Measurements from ENCODE around the gene APOD.
"Not testable (repeated sequence)": the region's sequence is repeated elsewhere in the genome, so short reads cannot be mapped to it uniquely, and the experiment has no call there.

Gene APOD

GRCh38 chr3:195623217-195623965 is 39.7 kb upstream of the APOD start:
- H3K27me3 ChIP-seq (ENCODE audit: insufficient read depth, low read depth, severe bottlenecking); H3K36me3 ChIP-seq; H3K4me3 ChIP-seq (ENCODE audit: low read depth, low read length); H3K27ac ChIP-seq; H3K9me3 ChIP-seq (ENCODE audit: severe bottlenecking); DNase-seq: not testable (repeated sequence)

GRCh38 chr3:195622523-195623170 is 38.9 kb upstream of the APOD start:
- H3K4me3 ChIP-seq (ENCODE audit: low read depth, low read length); H3K27me3 ChIP-seq (ENCODE audit: insufficient read depth, low read depth, severe bottlenecking); H3K36me3 ChIP-seq; H3K9me3 ChIP-seq (ENCODE audit: severe bottlenecking); H3K27ac ChIP-seq; DNase-seq: not testable (repeated sequence)

GRCh38 chr3:195622012-195622411 is 38.3 kb upstream of the APOD start:
- H3K36me3 ChIP-seq; H3K9me3 ChIP-seq (ENCODE audit: severe bottlenecking); H3K27ac ChIP-seq; H3K27me3 ChIP-seq (ENCODE audit: insufficient read depth, low read depth, severe bottlenecking); H3K4me3 ChIP-seq (ENCODE audit: low read depth, low read length); DNase-seq: not testable (repeated sequence)

GRCh38 chr3:195621095-195621494 is 37.4 kb upstream of the APOD start:
- not testable (repeated sequence) for H3K27ac ChIP-seq; H3K27me3 ChIP-seq (ENCODE audit: insufficient read depth, low read depth, severe bottlenecking); H3K36me3 ChIP-seq; H3K4me3 ChIP-seq (ENCODE audit: low read depth, low read length); DNase-seq; H3K9me3 ChIP-seq (ENCODE audit: severe bottlenecking)

GRCh38 chr3:195620476-195620875 is 36.7 kb upstream of the APOD start:
- not testable (repeated sequence) for H3K27me3 ChIP-seq (ENCODE audit: insufficient read depth, low read depth, severe bottlenecking); DNase-seq; H3K4me3 ChIP-seq (ENCODE audit: low read depth, low read length)

GRCh38 chr3:195619591-195620369 is 36.0 kb upstream of the APOD start:
- not testable (repeated sequence) for H3K27ac ChIP-seq; H3K4me3 ChIP-seq (ENCODE audit: low read depth, low read length); H3K27me3 ChIP-seq (ENCODE audit: insufficient read depth, low read depth, severe bottlenecking); DNase-seq; H3K9me3 ChIP-seq (ENCODE audit: severe bottlenecking); H3K36me3 ChIP-seq

More at GRCh38 chr3:195620476-195620875, 36.7 kb upstream of the APOD start:
- not testable (repeated sequence) for H3K9me3 ChIP-seq (ENCODE audit: severe bottlenecking); H3K36me3 ChIP-seq; H3K27ac ChIP-seq

- H3K9me3 ChIP-seq (ENCODE audit: severe bottlenecking); DNase-seq; H3K27ac ChIP-seq; H3K36me3 ChIP-seq; H3K4me3 ChIP-seq (ENCODE audit: low read depth, low read length); H3K27me3 ChIP-seq (ENCODE audit: insufficient read depth, low read depth, severe bottlenecking): not testable (repeated sequence)
Measured at GRCh38 chr3:195617784-195618659, 34.3 kb upstream of the APOD start.

GRCh38 chr3:195617134-195617533 is 33.4 kb upstream of the APOD start:
- H3K9me3 ChIP-seq (ENCODE audit: severe bottlenecking); H3K4me3 ChIP-seq (ENCODE audit: low read depth, low read length); H3K36me3 ChIP-seq; H3K27ac ChIP-seq; H3K27me3 ChIP-seq (ENCODE audit: insufficient read depth, low read depth, severe bottlenecking); DNase-seq: not testable (repeated sequence)

GRCh38 chr3:195616681-195617080 is 32.9 kb upstream of the APOD start:
- Histone ChIP-seq H3K27ac (no peak overlapping the region), H3K36me3 (no peaks in the 10 kb centered on the region), H3K4me3 (ENCODE audit: low read depth, low read length) (no peak overlapping the region), H3K9me3 (ENCODE audit: severe bottlenecking) (no peaks in the 10 kb centered on the region), H3K27me3 (ENCODE audit: insufficient read depth, low read depth, severe bottlenecking) (no peaks in the 10 kb centered on the region)
- DNase-seq, result no peak
- no peak for TF ChIP-seq CTCF (IDR thresholded peaks at IDR 0.05; ENCODE audit: low read depth, low read length)

- not testable (repeated sequence) for H3K36me3 ChIP-seq; DNase-seq; H3K9me3 ChIP-seq (ENCODE audit: severe bottlenecking); H3K4me3 ChIP-seq (ENCODE audit: low read depth, low read length); H3K27me3 ChIP-seq (ENCODE audit: insufficient read depth, low read depth, severe bottlenecking); H3K27ac ChIP-seq
Measured at GRCh38 chr3:195615952-195616537, 32.3 kb upstream of the APOD start.

GRCh38 chr3:195614672-195615504 is 31.1 kb upstream of the APOD start:
- not testable (repeated sequence) for H3K27ac ChIP-seq; DNase-seq; H3K27me3 ChIP-seq (ENCODE audit: insufficient read depth, low read depth, severe bottlenecking); H3K9me3 ChIP-seq (ENCODE audit: severe bottlenecking); H3K36me3 ChIP-seq; H3K4me3 ChIP-seq (ENCODE audit: low read depth, low read length)

Measured in WERI-Rb-1 (cell line).